GM12801 (cell line): Measurements from ENCODE around the gene NUP133.

Experiments used
- CTCF ChIP-seq: IDR thresholded peaks from one replicate; pipeline ENCODE4 v1.5.1; 2011; ENCODE audit warnings: control low read depth; ENCODE audit not compliant: insufficient read length; ENCODE audit errors: extremely low read depth

The NUP133 gene

GRCh38 chr1:229507951-229508822, at the start of gene NUP133:
TSS of gene NUP133 (minus strand) at chr1:229508341. CDS start at chr1:229508249, 92 bp downstream.
- TF ChIP-seq CTCF, result no peak

GRCh38 chr1:229557200-229557850, 49.2 kb upstream of the NUP133 start:
- no peak for TF ChIP-seq CTCF

- no peak for TF ChIP-seq CTCF
Measured at GRCh38 chr1:229554886-229555621, 46.9 kb upstream of the NUP133 start.

GRCh38 chr1:229553621-229554130, 45.5 kb upstream of the NUP133 start:
- TF ChIP-seq CTCF, result no peak

- no peak for TF ChIP-seq CTCF
Measured at GRCh38 chr1:229552732-229553131, 44.6 kb upstream of the NUP133 start.

- TF ChIP-seq CTCF, result no peak
Measured at GRCh38 chr1:229550812-229551567, 42.8 kb upstream of the NUP133 start.
